Transverse colon (tissue), 3 donors: ENCODE data around the gene SV2A.

Source experiments
- CTCF ChIP-seq, 5 experiments: fragments of 200-600 bp in 3 of 5; fragments of 450-650 bp in 2 of 5; sonication (generic) in 3 of 5; IDR thresholded peaks; 1 replicate in 2 of 5; 2 replicates in 3 of 5; pipeline ENCODE4 v1.5.1; 2016 to 2017; ENCODE audit warnings: antibody characterized with exemption in 5 of 5, inconsistent platforms in 3 of 5, mild to moderate bottlenecking in 2 of 5, moderate library complexity in 1 of 5
- EP300 ChIP-seq: sonication (generic); formaldehyde crosslinking; IDR thresholded peaks from one replicate; pipeline ENCODE4 v1.6.1; 2017; ENCODE audit warnings: antibody characterized with exemption, low read depth

GRCh38 chr1:149934356-149934755 is 16.7 kb upstream of the SV2A start:
- TF ChIP-seq EP300 (no peak), CTCF (IDR thresholded peaks at IDR 0.05) (no peak)
